GM21515 (cell line): ENCODE results near the gene SLC9A2.

ENCODE experiments used
- ATAC-seq: cut with Tn5 transposase; IDR thresholded peaks from one replicate; pipeline ENCODE4 v1.9.1; 2021; ENCODE audit not compliant: unreplicated experiment

SLC9A2 gene

GRCh38 chr2:102669401-102669800 is 50.0 kb downstream of the SLC9A2 start:
- ATAC-seq = no peak

- no peak for ATAC-seq
These were observed 52.9 kb downstream of the SLC9A2 start for GRCh38 chr2:102672107-102672776.

- no peak for ATAC-seq
These were observed 55.0 kb downstream of the SLC9A2 start for GRCh38 chr2:102674370-102674769.

- ATAC-seq = no peak
These were observed 55.5 kb downstream of the SLC9A2 start for GRCh38 chr2:102674836-102675235.

GRCh38 chr2:102677244-102678215 is 58.2 kb downstream of the SLC9A2 start:
- no peak for ATAC-seq

GRCh38 chr2:102678442-102678841 is 59.1 kb downstream of the SLC9A2 start:
- ATAC-seq = no peak

GRCh38 chr2:102686479-102687439 is 67.4 kb downstream of the SLC9A2 start:
- peak; percentile 49 for ATAC-seq

GRCh38 chr2:102690012-102690411 is 70.7 kb downstream of the SLC9A2 start:
- no peak for ATAC-seq

- ATAC-seq = no peak
These were observed 77.1 kb downstream of the SLC9A2 start for GRCh38 chr2:102696463-102696862.

GRCh38 chr2:102698369-102699111 is 79.2 kb downstream of the SLC9A2 start:
- ATAC-seq = no peak

- no peak for ATAC-seq
These were observed 84.0 kb downstream of the SLC9A2 start for GRCh38 chr2:102703305-102703704.

GRCh38 chr2:102703748-102704147 is 84.4 kb downstream of the SLC9A2 start:
- no peak for ATAC-seq

- no peak for ATAC-seq
These were observed 85.2 kb downstream of the SLC9A2 start for GRCh38 chr2:102704531-102704930.

- no peak for ATAC-seq
These were observed 88.7 kb downstream of the SLC9A2 start for GRCh38 chr2:102707796-102708695.

- ATAC-seq = no peak
These were observed 89.7 kb downstream of the SLC9A2 start for GRCh38 chr2:102708847-102709559.

GRCh38 chr2:102717308-102718018 is 98.1 kb downstream of the SLC9A2 start:
- ATAC-seq = no peak

GRCh38 chr2:102718387-102719316 is 99.3 kb downstream of the SLC9A2 start:
- no peak for ATAC-seq
